ES-I3 (cell line): ENCODE results near the gene CHD9.

Source experiments
- H3K36me3 ChIP-seq: 2 replicates; pipeline ENCODE4 v1.6.1; 2013; ENCODE audit warnings: mild to moderate bottlenecking, low read length, control low read depth, moderate library complexity; ENCODE audit not compliant: insufficient read depth
- H3K4me1 ChIP-seq: 2 replicates; pipeline ENCODE4 v1.6.1; 2013; ENCODE audit warnings: mild to moderate bottlenecking, control low read depth, low read length; ENCODE audit not compliant: insufficient read depth
- H3K9ac ChIP-seq: 2 replicates; pipeline ENCODE4 v1.6.1; 2013; ENCODE audit warnings: low read depth, mild to moderate bottlenecking, low read length, moderate library complexity
- H3K9me3 ChIP-seq: 2 replicates; pipeline ENCODE4 v1.6.1; 2013; ENCODE audit warnings: mild to moderate bottlenecking, low read length, moderate library complexity; ENCODE audit not compliant: control insufficient read depth, insufficient read depth

CHD9 gene

GRCh38 chr16:53337294-53337693 is 282.5 kb downstream of the CHD9 start:
- no peak overlapping the region for H3K9ac ChIP-seq
- no peaks in the 10 kb centered on the region for H3K9me3 ChIP-seq
- H3K4me1 ChIP-seq: no peaks in the 10 kb centered on the region
- no peaks in the 10 kb centered on the region for H3K36me3 ChIP-seq

GRCh38 chr16:53341792-53342191 is 287.0 kb downstream of the CHD9 start:
- Histone ChIP-seq H3K4me1 (no peaks in the 10 kb centered on the region), H3K9me3 (no peaks in the 10 kb centered on the region), H3K36me3 (no peaks in the 10 kb centered on the region), H3K9ac (no peak overlapping the region)

DNA sequence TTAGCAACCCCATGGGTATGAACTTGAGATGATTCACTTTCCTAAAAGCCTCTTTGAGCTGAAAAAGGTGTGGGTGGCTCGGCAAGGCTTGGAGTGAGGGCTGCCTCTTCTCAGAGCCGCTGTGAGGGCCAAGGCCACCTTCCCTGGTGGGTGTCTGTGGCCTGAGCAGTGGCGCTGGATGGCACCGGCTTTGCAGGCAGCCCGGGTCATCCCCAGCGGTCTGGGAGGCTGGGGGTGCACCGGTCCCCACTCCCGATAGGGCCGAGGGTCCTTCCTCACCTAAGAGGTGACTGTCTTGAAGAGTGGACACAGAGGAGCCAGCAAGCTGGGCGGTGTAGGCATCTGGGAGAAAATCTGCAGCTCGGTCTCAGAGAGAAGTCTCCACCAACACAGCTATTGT is 300.3 kb downstream of the CHD9 start:
- Histone ChIP-seq H3K36me3 (no peaks in the 10 kb centered on the region), H3K9ac (no peak overlapping the region), H3K9me3 (no peaks in the 10 kb centered on the region; the same call in 1 of the 2 replicates), H3K4me1 (no peaks in the 10 kb centered on the region)

- no peaks in the 10 kb centered on the region for H3K36me3 ChIP-seq
- H3K4me1 ChIP-seq: no peaks in the 10 kb centered on the region
- no peaks in the 10 kb centered on the region for H3K9me3 ChIP-seq
- H3K9ac ChIP-seq: no peak overlapping the region
Observed at GRCh38 chr16:53356478-53357207, 301.9 kb downstream of the CHD9 start.

DNA sequence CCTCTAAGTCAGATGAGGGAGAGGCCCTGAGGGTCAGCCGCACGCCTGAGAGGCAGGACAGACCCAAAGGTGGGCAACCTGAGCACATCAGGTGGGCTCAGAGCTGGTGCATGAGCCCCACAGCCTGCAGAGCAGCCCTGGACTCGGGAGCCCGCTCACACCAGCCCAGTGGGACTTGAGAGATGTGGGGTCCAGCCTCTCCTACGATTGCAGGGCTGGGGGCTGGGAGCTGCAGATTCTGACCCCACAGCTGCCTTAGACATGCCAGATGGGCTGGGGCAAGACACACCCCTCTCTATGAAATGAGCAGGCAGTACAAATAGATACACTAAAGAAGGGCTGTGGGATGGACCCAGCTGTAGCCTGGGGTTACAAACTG is 302.4 kb downstream of the CHD9 start:
- no peaks in the 10 kb centered on the region for H3K4me1 ChIP-seq
- no peak overlapping the region for H3K9ac ChIP-seq
- no peaks in the 10 kb centered on the region for H3K36me3 ChIP-seq
- no peaks in the 10 kb centered on the region for H3K9me3 ChIP-seq

GRCh38 chr16:53357955-53358354 is 303.2 kb downstream of the CHD9 start:
- no peaks in the 10 kb centered on the region for H3K4me1 ChIP-seq
- H3K9ac ChIP-seq: no peak overlapping the region
- no peaks in the 10 kb centered on the region for H3K36me3 ChIP-seq
- H3K9me3 ChIP-seq: no peaks in the 10 kb centered on the region

- Histone ChIP-seq H3K9ac (no peak overlapping the region), H3K4me1 (no peaks in the 10 kb centered on the region), H3K36me3 (no peaks in the 10 kb centered on the region), H3K9me3 (no peaks in the 10 kb centered on the region)
Observed at GRCh38 chr16:53358884-53359283, 304.1 kb downstream of the CHD9 start.

DNA sequence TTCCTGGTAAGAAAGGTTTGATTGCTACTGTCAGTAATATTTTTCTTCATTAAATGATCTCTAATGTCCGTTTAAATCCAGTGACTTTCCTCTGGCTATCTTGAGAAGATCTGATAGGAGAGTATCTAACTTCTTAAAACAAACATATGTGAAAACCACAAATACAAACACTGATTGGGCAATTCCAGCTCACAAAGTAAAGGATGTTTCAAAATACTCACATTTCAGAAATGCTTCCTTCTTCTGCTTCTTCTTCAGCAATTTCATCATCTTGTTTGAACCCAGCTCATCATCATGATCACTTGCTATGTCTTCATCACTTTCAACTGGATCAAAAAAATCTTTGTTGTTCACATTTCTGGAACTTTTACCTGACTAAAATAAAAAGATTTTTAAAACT is 315.1 kb downstream of the CHD9 start:
- Histone ChIP-seq H3K9me3 (no peaks in the 10 kb centered on the region), H3K9ac (no peak overlapping the region), H3K36me3 (no peaks in the 10 kb centered on the region), H3K4me1 (no peaks in the 10 kb centered on the region)

GRCh38 chr16:53370827-53371226 is 316.0 kb downstream of the CHD9 start:
- no peaks in the 10 kb centered on the region for H3K4me1 ChIP-seq
- no peaks in the 10 kb centered on the region for H3K36me3 ChIP-seq
- no peaks in the 10 kb centered on the region for H3K9me3 ChIP-seq
- no peak overlapping the region for H3K9ac ChIP-seq

DNA sequence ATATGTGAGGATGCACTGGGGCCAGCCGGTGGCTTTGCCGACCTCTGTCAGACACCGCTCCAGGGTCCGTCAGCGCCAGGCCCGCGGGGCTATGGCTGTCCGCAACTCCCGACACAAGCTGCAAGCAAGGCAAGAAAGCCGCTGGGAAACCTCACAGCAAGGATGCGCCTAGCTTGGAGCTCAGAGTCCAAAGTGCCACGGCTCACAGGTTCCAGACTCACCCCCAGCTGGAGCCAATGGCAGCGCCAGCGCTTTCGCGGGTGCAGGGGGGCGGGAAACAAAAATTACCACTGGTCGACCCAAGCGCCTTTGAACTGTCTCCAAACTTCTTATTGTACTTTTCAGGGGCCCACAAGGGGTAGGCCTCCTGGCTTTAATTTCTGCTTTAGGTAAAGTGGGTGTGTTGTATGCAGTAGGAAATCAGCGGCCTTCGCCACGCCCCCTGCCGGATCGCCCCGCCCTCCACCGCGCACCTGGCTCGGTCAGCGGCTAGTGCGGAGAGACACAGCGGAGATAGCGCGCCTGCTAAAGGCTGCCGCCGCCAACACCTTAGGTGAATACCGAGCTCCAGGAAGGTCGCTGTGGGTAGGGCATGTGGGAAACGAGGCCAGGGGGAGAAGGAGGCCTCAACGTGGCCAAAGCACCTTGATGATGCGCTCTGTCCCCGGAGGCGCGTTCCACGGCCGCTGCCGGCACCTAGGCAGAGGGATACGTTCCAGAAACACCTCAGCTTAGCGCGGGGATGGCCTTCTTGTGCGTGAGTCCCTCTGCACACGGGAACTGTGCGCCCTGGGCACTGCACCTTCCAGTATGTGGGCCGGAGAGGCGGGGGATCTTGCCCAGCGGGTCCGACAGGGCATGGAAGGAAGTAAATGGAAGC is 318.4 kb downstream of the CHD9 start:
- Histone ChIP-seq H3K9ac (no peak overlapping the region; the same call in 1 of the 2 replicates), H3K4me1 (no peaks in the 10 kb centered on the region), H3K9me3 (no peaks in the 10 kb centered on the region), H3K36me3 (no peaks in the 10 kb centered on the region)

DNA sequence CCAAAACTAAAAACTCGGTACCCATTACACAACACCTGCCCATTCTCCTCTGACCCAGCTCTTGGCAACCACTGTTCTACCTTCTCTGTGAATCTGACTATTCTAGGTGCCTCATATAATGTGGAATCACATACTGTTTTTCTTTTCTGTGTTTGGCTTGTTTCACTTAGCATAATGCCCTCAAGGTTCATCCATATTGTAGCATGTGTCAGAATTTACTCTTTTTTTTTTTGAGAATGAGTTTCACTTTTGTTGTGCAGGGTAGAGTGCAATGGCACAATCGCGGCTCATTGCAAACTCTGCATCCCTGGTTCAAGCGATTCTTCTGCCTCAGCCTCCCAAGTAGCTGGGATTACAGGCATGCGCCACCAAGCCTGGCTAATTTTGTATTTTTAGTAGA is 320.0 kb downstream of the CHD9 start:
- no peak overlapping the region for H3K9ac ChIP-seq
- H3K9me3 ChIP-seq: no peaks in the 10 kb centered on the region
- H3K36me3 ChIP-seq: no peaks in the 10 kb centered on the region
- H3K4me1 ChIP-seq: no peaks in the 10 kb centered on the region

GRCh38 chr16:53378138-53378537 is 323.3 kb downstream of the CHD9 start:
- H3K9ac ChIP-seq: no peak overlapping the region
- no peaks in the 10 kb centered on the region for H3K36me3 ChIP-seq
- no peaks in the 10 kb centered on the region for H3K4me1 ChIP-seq
- no peaks in the 10 kb centered on the region for H3K9me3 ChIP-seq
